IPS DF 6.9 (cell line): Measurements from ENCODE around the gene UBE2V1.

Source experiments
- DNase-seq: peaks from one replicate; pipeline ENCODE4 v3.0.0-alpha.2; 2013; ENCODE audit warnings: low read depth, low spot score
- H3K27ac ChIP-seq: one replicate; pipeline ENCODE4 v1.5.1; 2013; ENCODE audit warnings: low read length, control low read depth
- H3K27me3 ChIP-seq: 2 replicates; pipeline ENCODE4 v1.6.1; 2013; ENCODE audit warnings: mild to moderate bottlenecking, low read length; ENCODE audit not compliant: control insufficient read depth, insufficient read depth
- H3K36me3 ChIP-seq: 2 replicates; pipeline ENCODE4 v1.6.1; 2013; ENCODE audit warnings: low read length; ENCODE audit not compliant: control insufficient read depth, insufficient read depth
- H3K4me1 ChIP-seq: 2 replicates; pipeline ENCODE4 v1.6.1; 2013; ENCODE audit warnings: low read length; ENCODE audit not compliant: control insufficient read depth, insufficient read depth
- H3K4me3 ChIP-seq: 2 replicates; pipeline ENCODE4 v1.5.1; 2013; ENCODE audit warnings: mild to moderate bottlenecking, low read length
- H3K9me3 ChIP-seq: 2 replicates; pipeline ENCODE4 v1.6.1; 2013; ENCODE audit warnings: low read length, inconsistent platforms; ENCODE audit not compliant: control insufficient read depth, insufficient read depth
- WGBS: extraction: QIAGEN DNeasy Blood & Tissue Kit; methylation state at CpG from one replicate; pipeline ENCODE4 v1.1.7; 2013; ENCODE audit warnings: mixed read lengths, missing lambda C conversion rate; ENCODE audit not compliant: insufficient read length, insufficient coverage; 5-methylcytosine and 5-hydroxymethylcytosine counted together

The UBE2V1 gene

DNA sequence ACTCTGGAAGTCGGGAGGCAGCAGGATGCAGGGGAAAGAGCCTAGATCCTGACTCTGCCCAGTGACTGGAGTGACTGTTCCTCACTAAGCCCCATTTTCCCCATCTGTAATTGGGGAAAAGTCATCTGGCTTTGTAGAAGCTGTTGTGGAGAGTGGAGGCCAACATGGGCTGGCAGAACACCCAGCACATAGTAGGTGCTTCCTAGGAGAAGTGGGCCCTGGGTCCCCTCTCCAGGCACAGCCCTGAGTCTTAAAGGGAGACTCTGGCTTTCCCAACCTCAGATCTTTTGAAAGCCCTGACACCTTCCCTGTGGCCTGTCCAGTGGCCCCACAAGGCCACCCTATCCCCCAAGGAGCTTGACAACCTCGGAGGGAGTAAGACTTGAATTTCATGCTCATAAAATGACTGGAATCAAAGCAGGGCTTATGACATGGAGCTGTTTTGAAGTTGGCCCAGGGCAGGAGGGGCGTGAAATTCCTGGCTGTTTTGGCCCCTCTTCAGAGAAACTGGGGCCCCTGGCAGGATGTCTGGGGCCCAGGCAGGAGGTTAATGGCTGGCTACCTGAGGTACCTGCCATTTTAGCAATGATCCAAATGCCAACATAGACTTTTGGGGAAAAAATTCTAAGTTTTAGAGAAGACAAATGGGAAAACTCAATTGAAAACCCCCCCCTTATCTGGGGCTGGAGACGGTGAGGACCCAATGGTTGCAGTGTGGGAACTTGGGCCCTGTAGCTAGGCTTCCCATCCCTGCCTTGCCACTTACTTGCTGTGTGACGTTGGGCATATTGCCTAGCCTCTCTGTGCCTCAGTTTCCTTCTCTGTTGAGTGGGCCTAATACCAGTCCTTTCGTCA is 51.6 kb downstream of the UBE2V1 start:
- WGBS, result no CpG with 5 or more reads among the region's 6 CpGs
- DNase-seq, result no peak
- Histone ChIP-seq H3K4me1 (no peaks in the 10 kb centered on the region; the same call in 1 of the 2 replicates), H3K27ac (no peak overlapping the region), H3K27me3 (no peaks in the 10 kb centered on the region), H3K4me3 (no peak overlapping the region), H3K9me3 (no peaks in the 10 kb centered on the region), H3K36me3 (no peaks in the 10 kb centered on the region)

DNA sequence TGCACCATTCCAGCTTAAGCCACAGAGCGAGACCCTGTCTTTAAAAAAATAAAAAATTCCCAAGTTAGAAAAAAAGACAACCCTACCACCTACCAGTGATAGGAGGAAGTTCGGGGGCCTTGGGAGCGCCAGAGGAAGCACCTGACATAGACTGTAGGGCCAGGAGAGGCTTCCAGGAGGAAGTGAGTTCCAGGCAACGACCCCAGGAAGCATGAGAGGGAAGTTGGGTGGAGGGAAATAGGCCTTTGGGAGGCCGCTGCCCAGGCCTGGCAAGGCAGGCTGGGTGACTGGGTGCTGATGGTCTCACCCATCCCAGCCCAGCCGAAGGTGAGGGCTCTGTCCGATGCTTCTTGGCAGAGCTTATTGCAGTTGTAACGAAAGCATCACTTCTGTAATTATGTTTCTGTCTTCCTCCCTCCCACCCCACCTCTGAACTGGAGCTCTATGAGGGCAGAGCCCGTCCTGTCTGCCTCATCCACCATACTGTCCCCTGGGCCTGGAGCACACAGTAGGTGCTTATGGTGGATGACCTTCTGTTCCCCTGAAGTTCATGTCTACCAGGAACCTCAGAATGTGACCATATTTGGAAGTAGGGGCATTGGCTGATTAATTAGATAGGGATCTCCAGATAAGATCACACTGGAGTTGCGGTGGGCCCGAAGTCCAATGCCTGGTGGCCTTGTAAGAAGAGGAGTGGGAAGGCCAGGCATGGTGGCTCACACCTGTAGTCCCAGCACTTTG is 54.1 kb downstream of the UBE2V1 start:
- H3K4me3 ChIP-seq, result no peak overlapping the region
- no peaks in the 10 kb centered on the region for H3K9me3 ChIP-seq
- no peaks in the 10 kb centered on the region for H3K36me3 ChIP-seq
- no peaks in the 10 kb centered on the region; the same call in 1 of the 2 replicates for H3K4me1 ChIP-seq
- DNase-seq, result no peak
- no peak overlapping the region for H3K27ac ChIP-seq
- no peaks in the 10 kb centered on the region for H3K27me3 ChIP-seq
- WGBS, result no CpG with 5 or more reads among the region's 11 CpGs

DNA sequence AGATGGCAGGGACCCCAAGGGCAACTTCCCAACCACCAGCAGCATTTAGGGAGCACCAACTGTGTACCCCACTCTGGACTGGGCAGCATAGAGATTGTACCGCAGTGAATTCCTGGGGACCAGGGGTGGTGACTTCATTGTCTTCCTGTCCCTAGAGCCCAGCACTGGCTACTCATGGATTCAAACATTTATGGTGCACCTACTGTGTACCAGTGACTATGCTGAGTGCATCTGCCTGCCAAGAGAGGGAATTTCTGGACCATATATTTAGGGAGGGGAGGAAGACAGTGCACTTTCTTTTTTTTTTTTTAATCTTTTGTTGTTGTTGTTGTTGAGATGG is 55.3 kb downstream of the UBE2V1 start:
- H3K9me3 ChIP-seq, result no peaks in the 10 kb centered on the region
- no peak for DNase-seq
- H3K27ac ChIP-seq, result no peak overlapping the region
- no peak overlapping the region for H3K4me3 ChIP-seq
- WGBS, result no CpG with 5 or more reads among the region's 1 CpG
- H3K4me1 ChIP-seq, result no peaks in the 10 kb centered on the region; the same call in 1 of the 2 replicates
- no peaks in the 10 kb centered on the region for H3K27me3 ChIP-seq
- no peaks in the 10 kb centered on the region for H3K36me3 ChIP-seq

DNA sequence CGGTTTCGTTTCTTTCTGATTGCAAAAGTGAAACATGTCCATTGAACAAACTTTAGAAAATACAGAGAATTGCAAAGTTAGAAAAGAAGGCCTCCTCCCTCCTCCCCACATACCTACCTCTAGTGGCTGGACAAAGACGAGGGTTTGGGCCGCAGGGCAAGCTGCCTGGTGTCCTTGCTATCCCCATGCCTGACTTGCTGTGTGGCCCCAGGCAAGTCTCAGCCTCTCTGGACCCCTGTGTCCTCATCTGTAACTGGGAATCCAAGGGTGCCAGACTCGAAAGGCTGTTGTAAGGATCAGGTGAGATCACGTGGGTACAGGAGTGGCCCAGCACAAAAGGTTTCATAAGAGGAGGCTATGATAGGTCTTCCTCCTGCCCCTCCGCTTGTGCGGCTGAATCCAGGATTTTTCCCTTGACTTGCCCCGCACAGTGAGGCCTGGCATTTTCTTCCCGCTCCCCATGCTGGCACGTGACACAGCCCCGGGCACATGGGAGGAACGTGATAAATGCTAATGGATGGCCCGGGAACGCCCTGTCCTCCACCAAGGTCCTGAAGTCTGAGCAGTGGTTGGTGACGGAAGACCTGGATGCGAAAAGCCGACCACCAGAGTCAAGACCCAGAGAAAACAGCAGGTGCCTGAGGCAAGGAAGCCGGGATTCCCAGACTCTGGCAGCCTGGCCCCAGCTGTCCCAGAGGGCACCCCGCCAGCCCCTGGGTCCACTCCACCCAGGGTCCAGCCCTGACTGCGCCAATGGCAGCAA is 55.8 kb downstream of the UBE2V1 start:
- WGBS, result no CpG with 5 or more reads among the region's 21 CpGs
- Histone ChIP-seq H3K9me3 (no peaks in the 10 kb centered on the region), H3K27ac (no peak overlapping the region), H3K4me3 (no peak overlapping the region), H3K4me1 (no peaks in the 10 kb centered on the region; the same call in 1 of the 2 replicates), H3K36me3 (no peaks in the 10 kb centered on the region), H3K27me3 (no peaks in the 10 kb centered on the region)
- no peak for DNase-seq

DNA sequence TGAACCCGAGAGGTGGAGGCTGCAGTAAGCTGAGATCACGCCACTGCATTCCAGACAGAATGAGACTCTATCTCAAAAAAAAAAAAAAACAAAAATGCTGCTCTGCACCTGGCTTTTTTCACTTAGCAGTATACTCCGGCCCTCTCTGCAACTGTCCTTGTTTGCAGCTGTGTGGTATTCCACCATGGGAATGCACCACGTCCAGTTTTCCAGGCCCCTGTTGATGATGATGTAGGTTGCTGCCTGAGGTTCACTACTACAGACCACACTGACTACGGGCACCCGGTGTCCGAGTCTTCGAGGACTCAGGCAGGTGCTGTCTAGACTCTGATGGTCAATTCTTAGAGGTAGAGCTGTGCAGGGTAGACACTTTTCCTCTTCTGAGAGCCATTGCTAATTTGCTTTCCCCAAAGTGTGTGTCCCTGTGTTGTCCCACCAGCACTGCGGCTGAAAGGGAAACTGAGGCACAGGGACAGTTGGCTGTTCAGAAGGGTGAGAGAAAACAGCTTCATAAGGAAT is 56.5 kb downstream of the UBE2V1 start:
- no peaks in the 10 kb centered on the region for H3K27me3 ChIP-seq
- no peaks in the 10 kb centered on the region; the same call in 1 of the 2 replicates for H3K4me1 ChIP-seq
- H3K9me3 ChIP-seq, result no peaks in the 10 kb centered on the region
- H3K4me3 ChIP-seq, result no peak overlapping the region
- WGBS, result no CpG with 5 or more reads among the region's 9 CpGs
- no peaks in the 10 kb centered on the region for H3K36me3 ChIP-seq
- DNase-seq, result no peak
- no peak overlapping the region for H3K27ac ChIP-seq

DNA sequence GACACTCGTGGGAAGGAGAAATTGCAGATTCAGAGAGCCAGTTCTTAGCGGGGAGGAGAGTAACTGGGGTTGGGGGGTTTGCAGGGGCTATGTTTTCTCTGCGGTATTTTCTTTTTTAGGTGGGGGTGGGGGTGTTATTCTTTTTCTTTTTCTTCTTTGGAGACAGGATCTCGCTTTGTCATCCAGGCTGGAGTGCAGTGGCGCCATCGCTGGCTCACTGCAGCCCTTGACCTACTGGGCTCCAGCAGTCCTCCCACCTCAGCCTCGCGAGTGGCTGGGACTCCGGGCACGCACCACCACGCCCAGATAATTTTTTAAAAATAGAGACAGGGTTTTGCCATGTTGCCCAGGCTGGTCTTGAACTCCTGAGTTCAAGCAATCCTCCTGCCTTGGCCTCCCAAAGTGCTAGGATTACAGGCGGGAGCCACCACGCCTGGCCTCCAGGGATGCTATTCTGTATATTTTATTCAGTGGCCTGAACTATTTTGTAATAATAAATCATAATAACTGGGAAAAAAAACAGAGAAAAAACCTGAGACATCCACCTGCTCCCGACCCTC is 57.3 kb downstream of the UBE2V1 start:
- H3K4me1 ChIP-seq, result no peaks in the 10 kb centered on the region; the same call in 1 of the 2 replicates
- H3K27me3 ChIP-seq, result no peaks in the 10 kb centered on the region
- WGBS, result no CpG with 5 or more reads among the region's 14 CpGs
- H3K27ac ChIP-seq, result no peak overlapping the region
- DNase-seq, result no peak
- H3K4me3 ChIP-seq, result no peak overlapping the region
- H3K36me3 ChIP-seq, result no peaks in the 10 kb centered on the region
- no peaks in the 10 kb centered on the region for H3K9me3 ChIP-seq

DNA sequence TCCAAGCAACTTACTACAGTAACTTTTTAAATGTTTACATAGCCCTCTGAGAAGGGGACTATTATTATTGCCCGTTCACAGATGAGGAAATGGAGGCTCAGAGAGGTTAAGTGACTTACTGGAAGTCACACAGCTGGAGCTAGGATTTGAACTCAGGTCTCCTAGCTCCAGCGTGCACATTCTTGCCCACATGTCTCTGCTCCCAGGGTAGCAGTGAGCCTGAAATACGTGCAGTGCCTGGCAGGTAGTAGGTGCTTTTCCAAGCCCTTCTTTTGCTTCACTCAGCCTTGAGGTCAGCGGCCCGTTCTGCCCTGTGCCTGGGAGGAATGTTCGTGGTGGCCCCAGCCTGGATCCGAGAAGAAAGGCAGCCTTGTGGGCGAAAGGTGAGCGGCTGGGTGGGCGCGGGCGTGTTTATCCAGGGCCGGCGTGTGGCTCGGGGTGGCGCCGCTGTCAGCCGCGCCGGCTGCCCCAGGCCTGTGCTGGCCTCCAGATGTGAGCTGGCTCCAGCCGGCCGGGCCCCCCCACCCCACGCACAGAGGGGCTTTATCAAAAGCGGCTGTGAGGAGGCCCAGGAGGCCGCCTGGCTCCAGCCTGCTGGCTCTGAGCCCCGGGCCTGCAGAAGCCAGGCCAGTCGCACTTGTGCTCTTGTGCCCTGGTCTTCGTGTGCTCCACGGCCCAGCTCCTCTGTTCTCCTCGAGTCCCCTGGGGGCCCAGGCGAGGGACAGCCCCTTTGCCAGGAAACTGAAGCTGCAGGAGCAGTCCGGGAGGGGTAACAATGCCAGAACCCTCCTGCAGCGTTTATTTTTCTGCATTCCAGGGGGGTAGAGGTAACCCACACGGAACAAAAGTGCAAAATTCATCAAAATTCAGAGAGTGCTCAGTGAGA is 58.1 kb downstream of the UBE2V1 start:
- H3K9me3 ChIP-seq, result no peaks in the 10 kb centered on the region
- no peak overlapping the region for H3K4me3 ChIP-seq
- H3K4me1 ChIP-seq, result no peaks in the 10 kb centered on the region; the same call in 1 of the 2 replicates
- H3K27me3 ChIP-seq, result no peaks in the 10 kb centered on the region
- H3K36me3 ChIP-seq, result no peaks in the 10 kb centered on the region
- DNase-seq, result no peak
- no peak overlapping the region for H3K27ac ChIP-seq
- WGBS, result no CpG with 5 or more reads among the region's 34 CpGs

DNA sequence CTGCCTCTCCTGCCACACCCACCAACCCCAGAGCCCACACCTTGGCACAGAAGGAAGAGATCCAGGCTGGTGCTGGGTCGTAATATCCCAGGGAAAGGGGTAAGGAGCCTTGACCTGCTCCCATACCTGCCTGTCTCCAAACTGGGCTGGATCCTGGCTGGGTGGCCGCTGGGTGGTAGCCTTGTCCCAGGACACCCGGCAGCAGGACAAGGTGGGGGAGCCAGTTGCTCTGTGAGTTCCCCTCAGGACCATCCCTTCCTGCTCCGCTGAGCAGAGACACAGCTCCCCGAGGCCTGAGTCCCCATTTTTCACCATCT is 58.8 kb downstream of the UBE2V1 start:
- no peaks in the 10 kb centered on the region; the same call in 1 of the 2 replicates for H3K4me1 ChIP-seq
- H3K4me3 ChIP-seq, result no peak overlapping the region
- DNase-seq, result no peak
- no peaks in the 10 kb centered on the region for H3K9me3 ChIP-seq
- no peak overlapping the region for H3K27ac ChIP-seq
- no peaks in the 10 kb centered on the region for H3K36me3 ChIP-seq
- H3K27me3 ChIP-seq, result no peaks in the 10 kb centered on the region
- no CpG with 5 or more reads among the region's 5 CpGs for WGBS

DNA sequence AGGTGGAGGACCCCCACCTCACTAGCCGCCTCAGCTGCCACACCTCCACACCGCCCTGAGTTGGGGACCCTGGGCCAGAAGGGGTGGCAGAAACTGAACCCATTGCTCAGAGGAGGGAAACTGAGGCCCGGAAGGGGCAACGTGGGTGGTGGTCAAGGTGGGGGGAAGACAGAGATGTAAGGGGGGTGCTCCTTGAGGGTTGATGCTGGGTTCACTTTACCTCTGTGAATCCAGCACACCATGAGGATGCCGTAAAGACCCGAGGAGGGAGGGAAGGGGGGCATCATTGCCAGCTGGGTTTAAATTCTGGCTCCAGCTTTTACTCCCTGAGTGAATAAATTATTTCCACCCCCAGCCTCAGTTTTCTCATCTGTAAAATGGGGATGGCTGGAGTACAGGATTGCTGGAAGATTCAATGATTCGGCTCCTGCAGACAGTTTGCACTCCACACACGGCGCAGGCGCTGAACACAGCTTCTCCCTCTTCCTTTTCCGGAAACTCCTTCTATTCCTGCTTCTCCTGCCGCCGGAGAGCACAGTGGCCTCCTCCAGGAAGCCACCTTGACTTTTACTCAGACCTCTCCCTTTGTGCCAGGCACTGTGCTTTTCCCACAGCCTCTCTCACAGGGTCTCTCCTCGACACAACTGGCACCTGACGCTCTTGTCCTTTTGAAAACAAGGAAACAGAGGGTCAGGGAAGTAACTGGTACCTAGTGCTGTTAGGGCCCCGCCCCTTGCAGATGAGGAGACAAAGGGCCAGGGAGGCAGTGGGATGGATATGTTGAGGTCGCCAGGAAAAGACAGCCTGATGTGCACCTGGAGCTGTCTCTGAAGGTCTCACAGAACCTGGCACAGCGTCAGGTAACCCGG is 59.4 kb downstream of the UBE2V1 start:
- Histone ChIP-seq H3K27me3 (no peaks in the 10 kb centered on the region), H3K4me3 (no peak overlapping the region), H3K9me3 (no peaks in the 10 kb centered on the region), H3K36me3 (no peaks in the 10 kb centered on the region), H3K4me1 (no peaks in the 10 kb centered on the region), H3K27ac (no peak overlapping the region)
- no CpG with 5 or more reads among the region's 19 CpGs for WGBS
- no peak for DNase-seq
